SK-N-SH (cell line): ENCODE results near the gene HTR6.

Experiments used
- NFIC ChIP-seq: IDR thresholded peaks from 2 replicates; pipeline ENCODE4 v1.4.0; 2012; ENCODE audit warnings: borderline replicate concordance
- SIN3A ChIP-seq: IDR thresholded peaks from 2 replicates; pipeline ENCODE4 v1.6.1; 2012; ENCODE audit warnings: low read depth, mild to moderate bottlenecking, low read length, moderate library complexity, borderline replicate concordance

GRCh38 chr1:19688041-19688842 lies 23.6 kb downstream of the HTR6 start:
- no peak for TF ChIP-seq NFIC
- TF ChIP-seq SIN3A, result no peak
